ENCODE results near the gene ATG4B. TPM values are rescaled to one million over a fixed set of nuclear protein-coding genes. Genes with fewer than 3 reads are reported as not detected.

ATG4B gene
- polyA plus RNA-seq, 1 donor from 2014 or later: 128 TPM

- Histone ChIP-seq H3K9me3 (ENCODE audit: low read length) (no peaks in the 10 kb centered on the region), H3K27ac (ENCODE audit: low read length) (no peak overlapping the region), H3F3A (ENCODE audit: insufficient read depth, low read length, poor library complexity, severe bottlenecking) (no peaks in the 10 kb centered on the region), H3K4me2 (ENCODE audit: low read length) (no peak overlapping the region), H2AFZ (ENCODE audit: low read depth, low read length) (no peak overlapping the region), H3K36me3 (ENCODE audit: insufficient read depth, low read length) (no peaks in the 10 kb centered on the region), H3K79me2 (replicated peaks; ENCODE audit: insufficient read depth, low read length) (peaks cover 11% of the 10 kb centered on the region), H3K9ac (ENCODE audit: low read length) (no peak overlapping the region), H3K4me3 (ENCODE audit: low read length) (no peak overlapping the region), H3K9me2 (ENCODE audit: insufficient read depth, low read length) (no peaks in the 10 kb centered on the region), H3K27me3 (ENCODE audit: insufficient read depth, low read depth, low read length) (no peaks in the 10 kb centered on the region), H4K20me1 (ENCODE audit: insufficient read depth) (no peaks in the 10 kb centered on the region)
- TF ChIP-seq SMC3 (conservative IDR thresholded peaks at IDR 0.05; ENCODE audit: poor library complexity) (no peak), RAD21 (conservative IDR thresholded peaks at IDR 0.05) (no peak), EZH2 (IDR thresholded peaks at IDR 0.05; ENCODE audit: borderline replicate concordance, insufficient read depth, low read length, poor library complexity, severe bottlenecking) (no peak), TAF1 (IDR thresholded peaks at IDR 0.05; ENCODE audit: low read depth) (no peak), REST (IDR thresholded peaks at IDR 0.05; ENCODE audit: borderline replicate concordance) (no peak), EP300 (conservative IDR thresholded peaks at IDR 0.05; ENCODE audit: poor library complexity, severe bottlenecking) (no peak), CTCF (IDR thresholded peaks at IDR 0.05; ENCODE audit: poor library complexity, severe bottlenecking) (no peak)
Observed at GRCh38 chr2:241680827-241681599, 43.5 kb downstream of the ATG4B start.

- Histone ChIP-seq H3K27ac (ENCODE audit: low read length) (peak overlapping the region; percentile 31), H3K9ac (ENCODE audit: low read length) (peak overlapping the region; percentile 64), H3K4me2 (ENCODE audit: low read length) (peak overlapping the region; percentile 83), H3K79me2 (replicated peaks; ENCODE audit: insufficient read depth, low read length) (peaks cover 16% of the 10 kb centered on the region), H3K27me3 (ENCODE audit: insufficient read depth, low read depth, low read length) (no peaks in the 10 kb centered on the region), H2AFZ (ENCODE audit: low read depth, low read length) (peak overlapping the region; percentile 65), H3K9me3 (ENCODE audit: low read length) (no peaks in the 10 kb centered on the region), H3K9me2 (ENCODE audit: insufficient read depth, low read length) (no peaks in the 10 kb centered on the region), H3K36me3 (ENCODE audit: insufficient read depth, low read length) (no peaks in the 10 kb centered on the region), H3F3A (ENCODE audit: insufficient read depth, low read length, poor library complexity, severe bottlenecking) (no peaks in the 10 kb centered on the region), H3K4me3 (ENCODE audit: low read length) (peak overlapping the region; percentile 94), H4K20me1 (ENCODE audit: insufficient read depth) (no peaks in the 10 kb centered on the region)
- TF ChIP-seq REST (IDR thresholded peaks at IDR 0.05; ENCODE audit: borderline replicate concordance) (no peak), RAD21 (conservative IDR thresholded peaks at IDR 0.05) (no peak), EP300 (conservative IDR thresholded peaks at IDR 0.05; ENCODE audit: poor library complexity, severe bottlenecking) (no peak)
Observed at GRCh38 chr2:241686324-241686649, 48.8 kb downstream of the ATG4B start.

Measured in neural cell (in vitro differentiated cells).